Sciatic nerve (tissue), 2 donors: Measurements from ENCODE around the gene POC1A. TPM values are rescaled to one million over a fixed set of nuclear protein-coding genes. Genes with fewer than 3 reads are reported as not detected.

ENCODE experiments used
- ATAC-seq: fragments of 200-7000 bp; cut with Tn5 transposase; one replicate; pipeline ENCODE4 v1.9.1; 2020; ENCODE audit warnings: mild to moderate bottlenecking, moderate library complexity
- DNase-seq: peaks from one replicate; pipeline ENCODE4 v3.0.0-alpha.2; 2020; ENCODE audit warnings: low spot score
- intact Hi-C: fragments of 100-400 bp; cut with DNase I; formaldehyde crosslinking; loops from one replicate; pipeline ENCODE4 v1.14.2; 2022
- total RNA-seq: library from RNA; stranded (reverse); fragmentation: NEBNext Ultra II Directional; extraction: Animal tissue kit (Norgen Biotek cat#: 25700); gene quantifications from one replicate; pipeline ENCODE4 v1.2.1, GENCODE V29; 2021
- donor health status: DM: no; HTN: no; CAD: no.
- donor health status: DM: no; HTN: no; CAD: no.

The POC1A gene
- total RNA-seq, 1 donor from 2014 or later: 2.1 TPM

DNA sequence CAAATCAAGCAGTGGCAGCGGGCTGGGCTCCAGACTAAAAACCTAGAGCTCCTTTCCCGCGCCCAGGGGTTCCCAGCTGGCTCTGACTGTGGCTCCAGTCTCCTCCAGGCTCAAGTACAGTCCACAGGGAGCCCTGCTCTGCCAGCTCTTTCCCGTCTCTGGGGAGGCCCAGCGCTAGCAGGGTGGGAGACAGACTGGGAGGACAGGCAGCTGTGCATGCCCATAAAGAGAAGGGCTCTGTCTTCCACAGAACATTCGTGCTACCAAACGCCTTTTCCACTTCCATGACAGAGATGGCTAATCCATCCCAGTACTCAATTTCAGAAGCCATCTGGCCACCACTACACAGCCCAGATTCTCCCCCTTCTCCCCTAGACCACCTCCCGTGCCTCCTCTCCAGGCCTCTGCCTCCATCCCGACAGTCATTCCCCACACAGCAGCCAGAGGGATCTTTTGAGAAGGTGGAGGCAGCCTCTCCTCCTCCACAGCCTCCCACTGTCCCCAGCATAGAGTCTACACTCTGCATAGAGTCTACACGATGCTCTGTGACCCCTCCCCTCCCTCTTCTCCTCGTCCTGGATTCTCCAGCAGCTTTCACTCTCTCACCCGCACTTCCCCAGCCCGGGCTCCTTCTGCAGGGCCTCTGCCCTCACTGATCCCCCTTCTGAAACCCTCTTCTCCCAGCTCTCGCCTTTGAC, 91.0 kb downstream of the POC1A start:
- intact Hi-C loops: no loop called here
- ATAC-seq: no peak
- no peak for DNase-seq

DNA sequence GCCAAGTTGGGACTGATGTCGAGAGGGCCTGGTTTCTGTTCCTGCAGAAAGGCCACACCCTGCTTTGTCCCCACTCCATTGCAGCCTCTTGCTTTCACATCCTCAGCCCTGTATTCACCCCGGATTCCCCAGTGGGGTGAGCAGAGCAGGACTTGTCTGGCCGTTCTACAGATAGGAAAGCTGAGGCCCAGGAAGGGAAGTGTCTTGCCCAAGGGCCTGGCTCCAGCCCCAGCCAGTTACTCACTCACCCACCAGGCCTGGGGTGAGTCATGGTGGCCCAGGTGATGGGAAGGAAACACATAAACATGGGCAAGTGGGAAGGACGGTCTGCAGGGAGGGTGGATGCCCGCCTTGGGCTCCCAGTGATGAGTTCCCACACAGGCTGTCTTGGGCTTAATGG, 91.7 kb downstream of the POC1A start:
- no peak for DNase-seq
- ATAC-seq: no peak
- intact Hi-C loops: no loop called here

DNA sequence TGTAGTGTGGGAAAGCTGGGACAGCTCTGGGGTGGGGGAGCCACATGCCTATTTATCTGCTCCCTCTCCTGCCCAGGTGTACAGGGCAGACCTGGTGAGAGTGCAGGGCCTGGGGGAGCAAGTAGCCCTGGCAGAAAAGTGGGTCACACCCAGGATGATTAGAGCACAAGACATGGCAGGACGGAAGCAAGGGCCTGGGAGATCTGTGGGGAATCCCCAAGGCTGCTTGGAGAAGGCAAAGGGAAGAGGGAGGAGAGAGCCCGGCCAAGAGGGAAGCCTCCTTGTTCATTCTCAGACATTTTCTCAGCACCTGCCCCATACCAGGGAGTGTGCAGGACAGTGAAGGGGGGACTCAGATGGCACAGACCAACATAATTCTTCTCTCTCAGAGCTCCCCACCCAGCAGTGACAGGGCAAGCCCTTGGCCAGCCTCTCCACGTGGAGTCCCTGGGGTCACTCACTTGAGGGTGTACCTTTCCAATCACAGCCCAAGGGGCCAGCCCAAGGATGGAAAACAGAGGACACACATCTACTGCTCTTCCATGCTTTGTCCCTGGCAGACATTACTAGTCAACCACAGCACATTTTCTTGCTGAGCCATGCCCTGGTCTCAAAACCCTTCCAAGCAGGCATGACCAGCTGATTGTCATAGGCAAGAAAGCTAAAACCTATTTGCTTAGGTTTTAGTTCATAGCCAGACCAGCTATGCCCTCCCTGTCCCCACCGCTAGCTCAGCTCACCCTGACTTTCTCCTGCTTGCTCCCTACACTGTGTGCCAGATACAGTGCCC, 92.9 kb downstream of the POC1A start:
- no peak for ATAC-seq
- intact Hi-C loops: no loop called here
- DNase-seq: no peak

DNA sequence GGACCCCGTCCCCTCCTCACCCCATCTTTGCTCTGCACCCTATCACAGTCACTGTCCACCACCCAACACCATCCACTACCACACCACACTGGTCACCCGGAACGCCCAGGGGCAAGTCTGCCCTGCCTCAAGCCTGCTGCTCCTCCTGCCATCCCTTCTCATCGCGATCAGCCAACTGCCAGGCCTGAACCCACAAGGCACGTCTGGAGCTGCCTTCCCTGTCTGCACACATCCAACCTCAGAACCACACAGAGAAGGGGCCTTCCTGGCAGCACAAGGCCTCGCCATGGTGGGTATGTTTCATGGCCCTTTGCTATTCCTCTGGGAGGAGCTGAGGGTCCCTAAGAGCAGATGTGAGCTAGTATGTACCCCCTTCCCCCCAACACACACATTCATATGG, 94.4 kb downstream of the POC1A start:
- intact Hi-C loops: no loop called here
- no peak for DNase-seq
- no peak for ATAC-seq

DNA sequence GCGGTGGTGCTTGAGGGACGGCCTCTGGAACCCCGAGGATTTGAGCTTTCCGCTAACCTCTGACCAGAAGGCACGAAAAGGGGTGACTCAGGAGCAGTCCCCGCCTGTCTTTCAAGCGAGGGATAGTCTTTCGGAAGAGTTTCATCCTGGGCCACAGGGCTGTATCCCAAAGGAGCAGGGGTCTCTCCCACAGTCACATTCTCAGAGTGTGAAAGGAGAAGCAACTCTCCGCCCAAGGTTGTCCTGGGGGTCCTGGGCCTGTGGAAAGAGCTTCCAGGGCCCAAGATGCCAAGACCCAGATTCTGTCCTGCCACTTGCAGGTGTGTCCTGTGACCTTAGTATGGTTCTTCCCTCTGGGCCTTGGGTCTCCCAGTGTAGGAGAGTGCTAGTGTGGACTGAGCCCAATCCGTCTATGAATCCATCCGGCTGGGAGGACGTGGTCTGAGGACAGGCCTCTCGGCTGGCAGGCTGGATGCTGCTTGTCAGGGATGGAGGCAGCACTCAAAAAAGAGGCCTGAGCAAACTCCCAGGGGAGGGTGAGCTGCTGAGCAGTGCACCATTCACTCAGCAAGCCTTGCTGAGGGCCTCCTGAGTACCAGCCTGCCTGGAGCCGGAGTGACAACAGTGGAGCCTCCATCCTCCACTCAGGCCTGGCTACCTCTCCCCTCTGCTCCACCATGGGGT, 96.3 kb downstream of the POC1A start:
- no peak for ATAC-seq
- no peak for DNase-seq
- intact Hi-C loops: no loop called here

DNA sequence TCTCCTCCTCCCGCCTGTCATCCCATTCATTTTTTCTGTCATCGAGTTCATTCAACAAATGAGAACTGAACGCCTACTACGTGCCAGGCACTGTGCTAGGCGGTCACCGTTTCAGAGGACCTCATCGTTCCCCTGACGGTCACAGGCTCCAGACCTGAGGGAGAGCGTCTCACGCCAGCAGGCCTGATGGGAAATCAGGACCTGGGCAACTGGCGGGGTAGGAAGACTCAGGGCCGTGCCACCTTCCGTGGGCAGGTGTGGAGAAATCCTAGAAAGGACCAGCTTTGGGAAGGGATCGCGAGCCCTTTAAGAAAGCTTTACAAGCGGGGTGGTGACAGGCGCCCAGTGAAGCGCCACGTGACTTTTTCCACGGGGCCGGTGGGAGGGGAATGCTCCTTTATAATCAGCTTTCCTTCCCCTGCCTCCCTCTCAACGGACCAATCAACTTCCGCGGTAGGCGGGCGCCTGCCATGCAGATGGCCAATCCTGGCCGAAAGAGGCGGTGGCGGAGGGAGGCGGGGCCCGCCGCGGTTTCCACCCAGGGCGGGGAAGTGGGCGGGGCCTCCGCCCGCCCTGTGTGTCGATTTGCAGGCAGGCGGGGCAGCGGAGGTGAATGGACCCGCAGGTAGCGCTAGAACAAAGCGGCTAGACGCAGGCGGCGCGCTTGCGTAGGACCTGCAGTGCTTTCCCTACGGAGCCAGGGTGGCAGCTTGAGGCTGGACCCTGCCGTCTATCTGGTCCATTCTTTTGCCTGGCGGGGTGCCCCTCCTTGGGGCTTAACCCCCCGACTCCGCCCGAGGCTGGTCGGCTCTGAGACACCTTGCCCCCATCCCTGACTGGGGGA, 97.0 kb downstream of the POC1A start:
- intact Hi-C loops: no loop called here
- DNase-seq (peak; percentile 100), ATAC-seq (peak; percentile 96)

DNA sequence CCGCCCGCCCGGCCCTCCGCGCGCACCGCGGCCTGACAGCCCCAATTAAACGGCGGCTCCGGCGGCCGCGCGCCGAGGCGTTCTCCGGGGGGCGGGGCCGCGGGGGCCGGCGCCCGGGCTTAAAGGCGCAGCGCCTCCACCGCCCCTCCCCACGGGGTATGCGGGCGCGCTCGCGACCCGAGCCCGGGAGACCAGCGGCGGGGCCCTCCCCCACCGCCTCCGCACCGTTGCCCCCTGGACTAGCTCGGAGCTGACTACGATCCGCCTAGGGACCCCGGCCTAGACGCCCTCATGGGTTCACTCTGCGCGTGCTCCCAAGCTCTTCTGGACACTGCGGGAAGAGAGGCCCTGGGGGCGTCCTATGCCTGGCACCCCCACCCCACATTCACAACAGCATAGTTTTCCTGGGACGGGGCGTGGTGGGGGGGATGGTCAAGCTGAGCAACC, 97.7 kb downstream of the POC1A start, which contains the start of gene DUSP7:
Gene DUSP7, minus strand, starts transcription at position 51 of the 447 bp plus-strand sequence. CDS start 205 bp downstream, outside the sequence.
- intact Hi-C loops: no loop called here
- DNase-seq: peak; percentile 86
- ATAC-seq: peak; percentile 55

DNA sequence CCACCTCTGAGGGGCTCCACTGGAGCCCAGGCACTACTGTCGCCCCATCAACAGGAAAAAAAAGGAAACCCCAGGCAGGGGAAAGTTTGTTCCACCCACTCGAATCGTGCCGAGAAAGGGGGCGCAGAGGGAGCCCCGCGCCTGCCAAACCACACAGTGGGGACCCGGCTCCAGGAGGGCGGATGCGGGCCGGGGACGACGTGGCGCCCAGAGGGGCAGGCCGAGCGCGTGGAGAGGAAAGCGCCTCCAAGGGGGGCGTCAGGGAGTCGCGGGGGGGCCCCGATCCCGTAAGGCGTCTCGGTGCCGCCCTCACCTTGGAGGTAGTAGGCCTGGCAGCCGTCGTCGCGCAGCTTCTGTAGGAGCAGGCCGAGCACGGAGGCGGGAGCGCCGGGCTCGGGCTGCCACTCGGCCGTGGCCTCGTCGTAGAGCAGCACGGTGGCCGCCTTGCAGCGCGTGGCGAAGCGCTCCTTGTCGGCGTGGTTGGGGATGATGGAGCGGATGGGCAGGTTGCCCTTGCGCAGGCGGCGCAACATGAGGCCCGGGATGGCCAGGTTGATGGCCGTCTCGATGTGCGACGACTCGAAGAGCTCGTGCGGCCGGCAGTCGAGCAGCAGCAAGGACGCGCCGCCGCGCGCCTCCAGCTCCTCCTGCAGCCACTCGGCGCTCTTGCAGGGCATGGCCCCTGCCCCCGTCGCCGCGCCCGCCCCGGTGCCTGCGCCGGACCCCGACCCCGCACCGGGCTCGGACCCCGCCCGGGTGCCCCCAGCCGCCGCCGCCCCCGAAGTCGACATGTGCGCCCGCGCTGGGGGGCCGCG, 98.5 kb downstream of the POC1A start:
- DNase-seq (no peak), ATAC-seq (no peak)
- intact Hi-C loops: no loop called here

DNA sequence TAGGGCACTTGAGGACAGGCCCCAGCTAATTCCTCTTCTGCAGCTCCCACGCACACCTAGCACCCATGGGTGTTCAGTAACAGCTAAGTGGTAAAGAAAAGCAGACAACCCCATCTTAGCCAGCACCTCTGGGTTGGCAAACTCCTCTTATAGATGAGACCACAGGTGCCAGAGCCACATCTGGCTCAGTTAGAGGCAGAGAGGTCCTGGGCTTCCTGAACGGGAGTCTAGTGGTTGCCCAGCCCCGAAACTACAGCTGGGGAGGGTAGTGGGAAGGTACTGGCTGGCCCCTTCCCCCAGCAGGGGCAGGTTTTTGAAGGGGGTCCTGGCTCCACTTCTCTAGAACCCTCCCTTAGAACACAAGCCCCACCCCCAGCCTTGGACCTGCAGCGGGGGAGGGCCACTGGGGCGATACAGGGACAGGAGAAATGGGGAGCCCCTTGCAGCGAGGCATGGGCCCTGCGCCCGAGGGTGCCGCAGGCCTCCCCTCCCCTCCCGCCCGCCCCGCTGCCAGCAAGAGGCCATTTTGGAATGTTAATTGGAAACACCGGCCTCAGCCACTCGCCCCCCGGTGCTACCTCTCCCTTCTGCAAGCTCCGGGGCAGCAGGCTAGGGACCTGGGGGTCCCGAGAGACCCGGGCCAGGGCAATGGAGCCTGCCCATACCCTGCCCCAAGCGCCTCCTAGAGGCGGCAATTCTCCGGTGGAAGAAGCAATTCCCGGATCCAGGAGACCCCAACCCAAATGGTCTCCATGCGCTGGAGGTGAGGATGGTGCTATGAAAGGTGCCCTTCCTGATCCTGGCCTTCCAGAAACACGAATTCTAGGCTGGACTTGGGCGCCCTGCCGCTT, 99.3 kb downstream of the POC1A start:
- no peak for ATAC-seq
- intact Hi-C loops: loop anchor here (5.0 kb wide), 1 partner anchor 53 kb away; no protein-coding TSS in a partner anchor
- DNase-seq: no peak

DNA sequence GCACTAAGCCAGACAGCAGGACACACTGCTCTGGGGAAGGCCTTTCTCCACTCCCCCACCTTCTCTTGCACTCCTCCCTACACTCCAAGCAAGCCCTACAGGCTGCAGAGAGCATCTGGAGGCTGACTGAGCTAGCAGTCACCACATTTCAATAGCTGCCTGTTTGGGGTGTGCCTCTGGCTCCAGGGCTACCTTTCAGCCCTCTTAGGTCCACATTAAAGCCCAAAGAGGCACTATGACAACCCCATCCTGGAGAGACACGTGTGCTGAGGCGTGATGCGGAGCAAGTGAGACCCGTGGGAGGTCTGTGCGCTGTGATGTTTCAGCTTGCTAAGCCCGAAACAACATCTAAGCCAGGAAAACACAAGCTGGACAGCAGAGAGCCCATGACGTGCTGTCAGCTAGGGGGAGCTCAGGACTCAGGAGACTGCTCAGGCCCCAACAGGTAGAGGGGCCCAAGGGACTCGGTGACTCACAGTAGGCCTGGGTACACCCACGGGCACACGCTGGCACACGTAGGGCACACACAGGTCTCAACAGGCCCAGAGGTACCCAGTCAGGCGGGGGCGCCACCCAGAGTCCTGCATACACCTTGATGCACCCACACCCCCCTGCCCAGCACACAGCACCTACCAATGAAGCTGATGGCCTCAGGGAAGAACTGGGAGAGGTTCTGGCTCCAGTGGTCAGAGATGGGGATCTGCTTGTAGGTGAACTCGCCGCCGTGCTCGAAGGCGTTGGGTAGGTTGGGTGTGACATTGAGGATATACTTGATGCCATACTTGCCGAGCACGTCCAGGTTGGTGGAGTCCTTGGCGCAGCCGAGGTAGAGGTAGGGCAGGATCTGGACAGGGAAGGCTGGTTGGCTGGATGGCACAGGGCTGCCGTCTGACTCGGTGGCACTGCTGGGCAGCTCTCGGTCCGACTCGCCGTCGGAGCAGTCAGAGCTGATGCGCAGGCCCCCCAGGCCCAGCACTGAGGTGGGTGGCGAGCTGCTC, 100.6 kb downstream of the POC1A start:
- intact Hi-C loops: loop anchor here (5.0 kb wide), 1 partner anchor 51 kb away; no protein-coding TSS in a partner anchor
- ATAC-seq (peak; percentile 2), DNase-seq (no peak)

DNA sequence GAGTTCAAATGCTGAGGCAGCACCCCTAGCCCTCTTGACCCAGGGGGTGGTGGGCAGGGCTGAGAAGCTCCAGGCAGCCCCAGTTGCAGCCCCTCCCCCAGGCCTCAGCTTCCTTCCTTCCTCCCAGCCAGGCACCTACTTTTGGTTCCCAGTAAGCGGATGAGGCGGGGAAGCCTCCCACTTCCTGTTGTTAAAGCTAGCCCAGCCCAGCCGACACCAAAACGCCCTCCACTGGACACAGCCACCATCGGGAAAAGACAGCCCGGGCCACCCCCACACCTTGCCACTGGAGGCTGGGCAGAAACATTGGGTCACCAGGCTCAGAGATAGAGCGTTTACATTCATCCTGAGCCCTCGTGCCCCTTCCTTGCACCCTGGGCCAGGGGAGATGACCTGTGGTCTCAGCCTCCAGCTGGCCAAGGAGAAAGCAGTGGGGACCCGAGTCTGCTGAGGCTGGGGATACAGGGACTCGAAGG, 101.4 kb downstream of the POC1A start:
- intact Hi-C loops: loop anchor here (5.0 kb wide), 1 partner anchor 51 kb away; no protein-coding TSS in a partner anchor
- DNase-seq (peak; percentile 91), ATAC-seq (peak; percentile 60)

DNA sequence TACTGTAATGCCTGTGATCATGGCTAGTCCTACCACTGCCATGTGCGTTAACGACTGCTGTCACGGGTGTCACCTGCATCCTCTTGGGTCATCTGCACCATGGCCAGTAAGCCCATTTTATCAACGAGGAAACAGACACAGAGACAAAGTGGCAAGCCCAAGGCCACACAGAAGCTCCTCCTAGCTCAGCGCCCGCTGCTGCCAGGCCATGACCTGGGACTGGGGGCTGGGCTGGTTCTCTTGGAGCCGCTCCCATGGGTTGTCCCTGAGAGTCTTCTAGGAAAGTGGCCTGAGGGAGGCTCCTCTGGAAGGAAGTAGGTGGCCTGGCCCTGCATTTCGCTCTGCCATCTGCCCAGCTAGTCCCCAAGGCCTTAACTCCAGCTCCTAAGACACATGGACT, 102.8 kb downstream of the POC1A start:
- intact Hi-C loops: loop anchor here (5.0 kb wide), 1 partner anchor 49 kb away; no protein-coding TSS in a partner anchor
- DNase-seq: no peak
- no peak for ATAC-seq

DNA sequence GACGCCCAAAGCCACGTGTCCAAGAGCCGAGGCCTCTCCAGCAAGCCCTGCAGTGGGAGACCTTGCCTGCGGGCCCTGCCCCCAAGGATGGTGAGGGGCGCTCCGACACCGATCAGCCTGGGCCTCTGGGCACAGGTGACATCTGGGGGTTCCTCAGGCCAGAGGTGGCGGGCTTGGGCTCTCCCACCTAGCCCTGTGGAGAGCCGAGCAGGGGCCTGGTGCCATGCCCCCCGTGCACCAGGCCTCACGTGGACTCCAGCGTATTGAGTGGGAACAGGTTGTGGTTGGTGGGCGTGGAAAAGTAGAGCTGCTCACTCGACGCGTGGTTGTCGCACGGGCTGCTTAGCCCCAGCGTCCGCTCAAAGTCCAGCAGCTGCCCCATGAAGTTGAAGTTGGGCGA, 103.7 kb downstream of the POC1A start:
- intact Hi-C loops: loop anchor here (5.0 kb wide), 1 partner anchor 48 kb away; no protein-coding TSS in a partner anchor
- DNase-seq (no peak), ATAC-seq (no peak)

DNA sequence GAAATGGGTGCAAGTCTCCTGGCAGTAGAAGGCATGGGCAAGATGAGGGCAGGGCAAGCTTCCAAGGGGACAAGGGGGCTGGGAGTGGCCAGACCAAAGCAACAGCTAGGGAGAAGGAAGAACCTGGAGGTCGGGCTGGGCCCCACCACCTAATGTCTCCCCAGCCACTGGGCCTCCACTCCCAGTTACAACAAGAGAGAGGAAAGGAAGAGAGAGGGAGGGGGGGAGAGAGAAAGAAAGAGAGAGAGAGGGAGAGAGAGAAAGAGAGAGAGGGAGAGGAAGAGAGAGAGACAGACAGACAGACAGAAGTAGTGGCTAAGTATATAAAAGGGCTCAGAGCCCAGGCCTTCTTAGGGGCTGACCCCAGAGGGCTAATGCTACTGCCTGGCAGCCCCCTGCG, 104.7 kb downstream of the POC1A start:
- ATAC-seq (no peak), DNase-seq (no peak)
- intact Hi-C loops: no loop called here

DNA sequence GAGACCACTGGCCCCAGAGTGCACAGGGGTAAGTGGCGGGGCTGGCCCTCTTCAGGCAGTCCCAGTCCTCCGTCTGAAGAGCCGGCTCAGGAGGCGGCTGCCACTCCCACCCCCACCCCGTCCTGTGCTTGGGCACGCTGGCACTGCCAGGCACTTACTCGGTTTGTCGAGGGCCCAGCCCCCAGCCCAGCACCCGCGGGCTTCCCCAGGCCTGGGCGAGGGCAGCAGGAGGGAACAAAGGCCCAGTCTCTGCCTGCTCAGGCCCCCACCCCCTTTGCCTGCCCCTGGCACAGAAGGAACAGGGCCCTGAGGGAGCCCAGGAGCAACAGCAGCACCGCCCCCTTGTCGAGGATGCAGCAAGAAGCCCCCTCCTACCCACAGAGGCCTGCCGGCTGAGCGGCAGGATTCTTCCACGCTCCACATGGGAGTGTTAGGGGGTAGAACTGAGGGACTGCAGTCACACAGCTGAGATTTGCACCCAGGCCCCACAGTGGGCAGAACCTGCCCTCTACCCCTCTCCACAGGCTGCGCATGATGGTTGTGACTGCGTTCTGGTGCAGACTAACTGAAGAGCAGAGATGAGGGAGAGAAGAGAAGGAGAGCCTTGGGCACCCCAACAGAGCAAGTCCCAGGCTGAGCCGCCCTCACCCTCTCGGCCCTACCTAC, 106.8 kb downstream of the POC1A start:
- DNase-seq (no peak), ATAC-seq (peak; percentile 57)
- intact Hi-C loops: no loop called here
